ENCODE measurements around the gene PNLIPRP2.
A peak's percentile ranks its signal among the peaks of the same experiment; 100 is the strongest.

Gene PNLIPRP2

DNA sequence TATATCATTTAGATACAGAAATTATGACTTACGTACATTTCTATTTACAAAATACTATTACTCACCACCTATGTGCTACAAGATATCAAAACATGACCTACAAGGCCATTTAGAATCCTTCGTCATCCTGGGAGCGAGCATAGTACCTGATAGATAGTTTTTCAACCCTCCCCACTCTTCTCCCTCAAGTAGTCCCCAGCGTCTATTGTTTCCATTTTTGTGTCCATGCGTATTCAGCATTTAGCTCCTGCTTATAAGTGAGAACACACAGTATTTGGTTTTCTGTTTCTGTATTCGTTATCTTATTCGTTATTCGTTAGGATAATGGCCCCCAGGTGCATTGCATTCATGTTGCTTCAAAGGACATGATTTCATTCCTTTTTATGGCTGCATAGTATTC is 28.1 kb downstream of the PNLIPRP2 start:
- Histone ChIP-seq H3K27ac (no peak overlapping the region), H3K27me3 (replicated peaks) (no peaks in the 10 kb centered on the region), H3K4me3 (ENCODE audit: low read depth, low read length) (no peak overlapping the region), H3K36me3 (replicated peaks) (no peaks in the 10 kb centered on the region)
- in situ Hi-C loops (cut with HindIII; ENCODE audit: low pct_ligation_motif_present, low sequenced_read_pairs): no loop called here
- no peak for DNase-seq
- TF ChIP-seq, protein P1, sequence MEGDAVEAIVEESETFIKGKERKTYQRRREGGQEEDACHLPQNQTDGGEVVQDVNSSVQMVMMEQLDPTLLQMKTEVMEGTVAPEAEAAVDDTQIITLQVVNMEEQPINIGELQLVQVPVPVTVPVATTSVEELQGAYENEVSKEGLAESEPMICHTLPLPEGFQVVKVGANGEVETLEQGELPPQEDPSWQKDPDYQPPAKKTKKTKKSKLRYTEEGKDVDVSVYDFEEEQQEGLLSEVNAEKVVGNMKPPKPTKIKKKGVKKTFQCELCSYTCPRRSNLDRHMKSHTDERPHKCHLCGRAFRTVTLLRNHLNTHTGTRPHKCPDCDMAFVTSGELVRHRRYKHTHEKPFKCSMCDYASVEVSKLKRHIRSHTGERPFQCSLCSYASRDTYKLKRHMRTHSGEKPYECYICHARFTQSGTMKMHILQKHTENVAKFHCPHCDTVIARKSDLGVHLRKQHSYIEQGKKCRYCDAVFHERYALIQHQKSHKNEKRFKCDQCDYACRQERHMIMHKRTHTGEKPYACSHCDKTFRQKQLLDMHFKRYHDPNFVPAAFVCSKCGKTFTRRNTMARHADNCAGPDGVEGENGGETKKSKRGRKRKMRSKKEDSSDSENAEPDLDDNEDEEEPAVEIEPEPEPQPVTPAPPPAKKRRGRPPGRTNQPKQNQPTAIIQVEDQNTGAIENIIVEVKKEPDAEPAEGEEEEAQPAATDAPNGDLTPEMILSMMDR (IDR thresholded peaks at IDR 0.05; ENCODE audit: low read depth, low read length, missing control alignments): no peak

DNA sequence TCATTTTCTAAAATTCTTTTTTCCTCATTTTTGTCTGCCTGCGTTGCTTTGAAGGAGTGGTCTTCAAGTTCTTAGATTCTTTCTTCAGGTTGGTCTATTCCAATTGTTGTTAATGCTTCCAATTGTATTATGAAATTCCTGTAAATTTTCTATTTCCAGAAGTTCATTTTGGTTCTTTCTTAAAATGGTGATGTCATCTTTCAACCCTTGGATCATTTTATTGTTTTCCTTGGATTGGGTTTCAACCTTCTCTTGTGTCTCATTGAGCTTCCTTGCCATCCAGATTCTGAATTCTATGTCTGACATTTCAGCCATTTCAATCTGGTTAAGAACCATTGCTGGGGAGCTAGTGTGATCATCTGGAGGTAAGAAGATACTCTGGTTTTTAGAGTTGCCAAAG is 33.1 kb downstream of the PNLIPRP2 start:
- in situ Hi-C loops (cut with HindIII; ENCODE audit: low pct_ligation_motif_present, low sequenced_read_pairs): no loop called here
- Histone ChIP-seq H3K36me3 (replicated peaks) (no peaks in the 10 kb centered on the region), H3K4me3 (ENCODE audit: low read depth, low read length) (no peak overlapping the region), H3K27me3 (replicated peaks) (no peaks in the 10 kb centered on the region), H3K27ac (no peak overlapping the region)
- no peak for DNase-seq
- TF ChIP-seq, protein P1 (IDR thresholded peaks at IDR 0.05; ENCODE audit: low read depth, low read length, missing control alignments): no peak

DNA sequence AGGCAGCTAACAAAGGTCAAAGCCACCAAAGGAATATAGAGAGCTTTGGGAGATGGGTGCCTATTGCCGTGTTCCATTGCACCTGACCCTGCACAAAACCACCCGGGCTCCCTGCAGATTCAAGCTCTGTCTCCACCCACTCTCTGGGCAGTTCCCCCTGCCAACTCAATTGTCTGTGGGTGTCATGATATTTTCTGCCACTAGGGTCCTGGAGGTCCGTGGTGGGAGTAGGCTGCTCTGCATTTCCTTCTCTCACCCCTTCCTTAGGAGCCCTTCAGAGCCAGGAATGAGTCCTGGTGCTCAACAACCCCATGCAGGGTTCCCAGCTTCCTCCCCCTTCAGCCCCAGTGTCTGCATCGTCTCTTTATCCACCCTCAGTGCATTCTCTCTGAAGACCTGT is 34.1 kb downstream of the PNLIPRP2 start:
- no peaks in the 10 kb centered on the region for H3K36me3 ChIP-seq (replicated peaks)
- H3K27me3 ChIP-seq (replicated peaks): no peaks in the 10 kb centered on the region
- in situ Hi-C loops (cut with HindIII; ENCODE audit: low pct_ligation_motif_present, low sequenced_read_pairs): no loop called here
- TF ChIP-seq, protein P1 (IDR thresholded peaks at IDR 0.05; ENCODE audit: low read depth, low read length, missing control alignments): peak; percentile 40
- no peak for DNase-seq
- H3K27ac ChIP-seq: no peak overlapping the region
- H3K4me3 ChIP-seq (ENCODE audit: low read depth, low read length): no peak overlapping the region

DNA sequence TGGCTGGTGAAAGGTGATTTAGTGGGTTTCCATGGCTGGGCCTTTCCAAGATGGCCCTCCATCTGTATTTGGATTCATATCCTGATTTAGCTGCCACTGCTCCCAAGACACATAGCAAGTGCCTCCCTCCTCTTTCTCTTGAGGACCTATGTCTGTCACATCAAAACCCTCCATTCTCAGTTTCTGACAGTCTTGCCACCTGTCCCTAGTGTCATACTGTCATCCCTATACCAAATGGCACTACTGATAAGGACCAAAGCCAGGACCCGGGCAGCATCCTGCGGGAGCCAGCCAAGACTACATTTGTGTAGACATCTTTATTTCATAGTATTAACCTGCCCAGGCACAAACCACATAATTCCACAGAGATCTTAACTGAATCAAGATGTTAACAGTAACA is 34.8 kb downstream of the PNLIPRP2 start:
- in situ Hi-C loops (cut with HindIII; ENCODE audit: low pct_ligation_motif_present, low sequenced_read_pairs): no loop called here
- TF ChIP-seq, protein P1 (IDR thresholded peaks at IDR 0.05; ENCODE audit: low read depth, low read length, missing control alignments): no peak

DNA sequence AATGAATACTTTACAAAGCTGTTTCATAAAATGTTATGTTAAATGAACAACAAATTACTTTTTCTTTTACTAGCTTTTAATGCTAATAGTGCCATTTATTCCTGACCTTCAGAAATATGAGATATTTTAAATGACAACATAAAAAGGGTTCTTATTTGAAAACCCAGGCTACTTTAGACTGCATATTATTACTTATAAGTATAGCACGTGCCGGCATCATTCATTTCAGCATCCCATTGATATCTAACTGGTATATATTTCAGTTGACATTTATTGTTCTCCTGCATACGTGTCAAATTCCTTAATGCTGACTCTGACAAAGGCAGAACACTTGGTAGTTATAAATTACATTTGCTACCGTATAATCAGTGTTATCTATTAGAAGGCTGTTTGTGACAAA is 35.3 kb downstream of the PNLIPRP2 start:
- in situ Hi-C loops (cut with HindIII; ENCODE audit: low pct_ligation_motif_present, low sequenced_read_pairs): no loop called here
- TF ChIP-seq, protein P1 (IDR thresholded peaks at IDR 0.05; ENCODE audit: low read depth, low read length, missing control alignments): no peak
- Histone ChIP-seq H3K36me3 (replicated peaks) (no peaks in the 10 kb centered on the region), H3K27ac (no peak overlapping the region), H3K4me3 (ENCODE audit: low read depth, low read length) (no peak overlapping the region), H3K27me3 (replicated peaks) (no peaks in the 10 kb centered on the region)
- DNase-seq: no peak

More for the DNA sequence above, 34.8 kb downstream of the PNLIPRP2 start:
- no peak for DNase-seq
- Histone ChIP-seq H3K4me3 (ENCODE audit: low read depth, low read length) (no peak overlapping the region), H3K27ac (no peak overlapping the region), H3K27me3 (replicated peaks) (no peaks in the 10 kb centered on the region), H3K36me3 (replicated peaks) (no peaks in the 10 kb centered on the region)

DNA sequence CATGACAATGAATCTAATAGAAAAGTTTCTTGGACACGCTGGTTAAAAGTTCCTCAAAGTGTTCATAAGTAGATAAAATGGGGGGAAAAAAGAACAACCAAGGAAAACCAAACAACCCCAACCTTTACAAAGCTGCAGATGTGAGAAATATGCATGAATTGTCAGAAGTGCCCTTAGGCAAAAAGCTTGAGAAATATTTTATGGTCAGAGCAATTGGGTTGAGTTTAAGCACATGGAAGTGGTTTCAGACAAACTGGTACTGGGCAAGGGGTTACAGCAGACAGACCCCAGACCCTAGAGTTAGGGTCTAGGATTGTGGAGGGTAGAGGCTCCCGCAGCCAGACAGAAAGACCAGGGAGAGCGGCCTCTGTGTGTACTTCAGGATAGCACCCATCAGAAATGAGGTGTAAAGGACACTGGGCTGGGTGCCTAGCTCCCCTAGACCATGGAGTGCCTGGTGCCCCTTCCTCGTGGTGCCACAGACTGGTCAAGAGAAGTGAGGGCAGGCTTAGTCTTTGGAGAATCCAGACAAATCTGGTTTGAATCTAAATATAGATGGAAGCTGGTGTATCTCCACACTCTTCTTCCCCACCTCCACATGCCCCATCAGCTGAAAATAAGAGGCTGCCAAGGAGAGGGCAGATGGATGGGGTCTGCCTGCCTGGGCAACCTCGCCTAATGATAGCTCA is 37.3 kb downstream of the PNLIPRP2 start:
- in situ Hi-C loops (cut with HindIII; ENCODE audit: low pct_ligation_motif_present, low sequenced_read_pairs): no loop called here
- no peaks in the 10 kb centered on the region for H3K36me3 ChIP-seq (replicated peaks)
- no peak overlapping the region for H3K4me3 ChIP-seq (ENCODE audit: low read depth, low read length)
- TF ChIP-seq, protein P1 (IDR thresholded peaks at IDR 0.05; ENCODE audit: low read depth, low read length, missing control alignments): no peak
- no peaks in the 10 kb centered on the region for H3K27me3 ChIP-seq (replicated peaks)
- H3K27ac ChIP-seq: no peak overlapping the region
- DNase-seq: no peak
